ENCODE data around the gene UBXN4.

Gene UBXN4

GRCh38 chr2:135815269-135815668, 73.6 kb downstream of the UBXN4 start:
- no peak for DNase-seq

GRCh38 chr2:135817466-135817865, 75.8 kb downstream of the UBXN4 start:
- DNase-seq: no peak

GRCh38 chr2:135817951-135818350, 76.3 kb downstream of the UBXN4 start:
- no peak for DNase-seq

- no peak for DNase-seq
Observed at GRCh38 chr2:135818937-135819610, 77.4 kb downstream of the UBXN4 start.

GRCh38 chr2:135820003-135820618, 78.5 kb downstream of the UBXN4 start:
- no peak for DNase-seq

- no peak for DNase-seq
Observed at GRCh38 chr2:135821190-135821589, 79.5 kb downstream of the UBXN4 start.

GRCh38 chr2:135822855-135823254, 81.2 kb downstream of the UBXN4 start:
- DNase-seq: no peak

- DNase-seq: no peak
Observed at GRCh38 chr2:135825131-135825530, 83.5 kb downstream of the UBXN4 start.

- no peak for DNase-seq
Observed at GRCh38 chr2:135825550-135826176, 84.0 kb downstream of the UBXN4 start.

GRCh38 chr2:135826544-135826943, 84.9 kb downstream of the UBXN4 start:
- no peak for DNase-seq

GRCh38 chr2:135829378-135830135, 87.9 kb downstream of the UBXN4 start:
- DNase-seq: peak; percentile 92

- no peak for DNase-seq
Observed at GRCh38 chr2:135831180-135831812, 89.6 kb downstream of the UBXN4 start.

- DNase-seq: no peak
Observed at GRCh38 chr2:135832891-135833290, 91.2 kb downstream of the UBXN4 start.
